Vagina (tissue), 2 donors: ENCODE results near the gene PEX11B.

Experiments
- POLR2A ChIP-seq, 2 donors: fragments of 450-650 bp; IDR thresholded peaks; one replicate each; pipeline ENCODE4 v1.6.1; 2017; ENCODE audit warnings: antibody characterized with exemption in 2 of 2, mild to moderate bottlenecking in 2 of 2, moderate library complexity in 2 of 2
- POLR2AphosphoS5 ChIP-seq, 2 donors: sonication (generic); formaldehyde crosslinking; IDR thresholded peaks; one replicate each; pipeline ENCODE4 v1.9.0; 2017; ENCODE audit warnings: antibody characterized with exemption in 2 of 2, mild to moderate bottlenecking in 2 of 2, low read depth in 1 of 2; ENCODE audit not compliant: insufficient read depth in 1 of 2
- TF ChIP-seq, protein P1 (sequence below), 3 experiments: fragments of 450-650 bp in 2 of 3; fragments of 200-600 bp in 1 of 3; sonication (generic) in 1 of 3; IDR thresholded peaks; one replicate each; pipeline ENCODE4 v1.5.1; 2017 to 2019; ENCODE audit warnings: antibody characterized with exemption in 3 of 3, mild to moderate bottlenecking in 2 of 3, moderate library complexity in 2 of 3

DNA sequence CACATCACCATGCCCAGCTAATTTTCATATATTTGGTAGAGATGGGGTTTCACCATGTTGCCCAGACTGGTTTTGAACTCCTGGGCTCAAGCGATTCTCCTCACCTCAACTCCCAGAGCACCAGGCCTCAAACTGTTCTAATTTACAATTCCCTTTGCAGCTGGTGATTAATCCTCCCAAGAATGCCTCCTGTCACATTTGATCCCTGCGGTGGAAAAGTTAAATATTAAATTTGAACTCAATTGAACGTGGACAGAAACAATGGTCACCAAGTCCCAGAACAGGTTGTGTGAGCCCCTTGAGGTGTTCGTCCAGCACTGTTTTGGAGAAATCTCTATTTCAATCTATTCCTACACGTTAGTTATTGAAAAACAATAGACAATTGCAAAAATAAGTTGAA lies 30.9 kb downstream of the PEX11B start:
- TF ChIP-seq POLR2AphosphoS5 (IDR thresholded peaks at IDR 0.05; ENCODE audit: insufficient read depth in 1 of 2, low read depth in 1 of 2) (no peak), POLR2A (IDR thresholded peaks at IDR 0.05) (no peak)
- TF ChIP-seq, protein P1, sequence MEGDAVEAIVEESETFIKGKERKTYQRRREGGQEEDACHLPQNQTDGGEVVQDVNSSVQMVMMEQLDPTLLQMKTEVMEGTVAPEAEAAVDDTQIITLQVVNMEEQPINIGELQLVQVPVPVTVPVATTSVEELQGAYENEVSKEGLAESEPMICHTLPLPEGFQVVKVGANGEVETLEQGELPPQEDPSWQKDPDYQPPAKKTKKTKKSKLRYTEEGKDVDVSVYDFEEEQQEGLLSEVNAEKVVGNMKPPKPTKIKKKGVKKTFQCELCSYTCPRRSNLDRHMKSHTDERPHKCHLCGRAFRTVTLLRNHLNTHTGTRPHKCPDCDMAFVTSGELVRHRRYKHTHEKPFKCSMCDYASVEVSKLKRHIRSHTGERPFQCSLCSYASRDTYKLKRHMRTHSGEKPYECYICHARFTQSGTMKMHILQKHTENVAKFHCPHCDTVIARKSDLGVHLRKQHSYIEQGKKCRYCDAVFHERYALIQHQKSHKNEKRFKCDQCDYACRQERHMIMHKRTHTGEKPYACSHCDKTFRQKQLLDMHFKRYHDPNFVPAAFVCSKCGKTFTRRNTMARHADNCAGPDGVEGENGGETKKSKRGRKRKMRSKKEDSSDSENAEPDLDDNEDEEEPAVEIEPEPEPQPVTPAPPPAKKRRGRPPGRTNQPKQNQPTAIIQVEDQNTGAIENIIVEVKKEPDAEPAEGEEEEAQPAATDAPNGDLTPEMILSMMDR (IDR thresholded peaks at IDR 0.05) = no peak
